Panc1 (cell line): ENCODE data around the gene UBL7. TPM values are rescaled to one million over a fixed set of nuclear protein-coding genes. Genes with fewer than 3 reads are reported as not detected.

ENCODE experiments used
- ATAC-seq: fragments of 200-7000 bp; cut with Tn5 transposase; 2 replicates; pipeline ENCODE4 v1.9.1; 2020; ENCODE audit warnings: mild to moderate bottlenecking, moderate library complexity
- BruUV-seq: library from RNA; stranded (reverse); fragments of 400-500 nt; replicated peaks from 2 replicates; lab custom pipeline; 2021; lab: Mats Ljungman, UMichigan
- CTCF ChIA-PET: fragments of 300-600 bp; sonication (Branson Sonifier 250); formaldehyde crosslinking; loops from one replicate; lab custom pipeline; 2022; ENCODE audit warnings: antibody characterized with exemption; lab: Charles Lee
- POLR2A ChIA-PET: fragments of 300-600 bp; sonication (Branson Sonifier 250); formaldehyde crosslinking; loops from one replicate; lab custom pipeline; 2022; ENCODE audit warnings: antibody characterized with exemption; lab: Charles Lee
- DNase-seq: peaks from one replicate; pipeline ENCODE4 v3.0.0-alpha.2; 2010; ENCODE audit warnings: low read depth, low spot score
- H3K27ac ChIP-seq: 2 replicates; pipeline ENCODE4 v1.5.1; 2011; ENCODE audit warnings: mild to moderate bottlenecking, low read length, inconsistent platforms
- H3K27me3 ChIP-seq: fragments of 200-500 bp; sonication (Bioruptor generic); 2 replicates; pipeline ENCODE4 v1.6.0; 2014; ENCODE audit warnings: low read length, inconsistent platforms; ENCODE audit not compliant: control insufficient read depth, insufficient read depth
- H3K36me3 ChIP-seq: fragments of 200-500 bp; sonication (Bioruptor generic); 2 replicates; pipeline ENCODE4 v1.5.1; 2014; ENCODE audit warnings: inconsistent platforms, mild to moderate bottlenecking, low read length, moderate library complexity; ENCODE audit not compliant: control insufficient read depth, insufficient read depth
- H3K4me1 ChIP-seq: 2 replicates; pipeline ENCODE4 v1.5.1; 2011; ENCODE audit warnings: inconsistent platforms, mild to moderate bottlenecking, low read length, moderate library complexity; ENCODE audit not compliant: control insufficient read depth, insufficient read depth
- H3K4me3 ChIP-seq, 2 experiments: 2 replicates each; pipeline ENCODE4 v1.5.1; 2011 to 2012; ENCODE audit warnings: low read depth in 2 of 2, low read length in 2 of 2, mild to moderate bottlenecking in 2 of 2, inconsistent platforms in 1 of 2, moderate library complexity in 1 of 2
- H3K9me3 ChIP-seq: fragments of 200-500 bp; sonication (Bioruptor generic); 2 replicates; pipeline ENCODE4 v1.5.1; 2014; ENCODE audit warnings: low read depth, mild to moderate bottlenecking, inconsistent platforms, low read length, moderate library complexity; ENCODE audit not compliant: control insufficient read depth, insufficient read depth
- POLR2AphosphoS5 ChIP-seq: IDR thresholded peaks from 2 replicates; pipeline ENCODE4 v1.6.1; 2012; ENCODE audit warnings: mild to moderate bottlenecking, low read depth, low read length, moderate library complexity
- SIN3A ChIP-seq: IDR thresholded peaks from 2 replicates; pipeline ENCODE4 v1.6.1; 2012; ENCODE audit warnings: low read depth, mild to moderate bottlenecking, low read length, moderate library complexity, borderline replicate concordance; ENCODE audit not compliant: insufficient read depth
- TCF7L2 ChIP-seq: IDR thresholded peaks from 2 replicates; pipeline ENCODE4 v1.6.1; 2011; ENCODE audit warnings: mild to moderate bottlenecking, low read depth, low read length, inconsistent platforms
- in situ Hi-C: cut with HindIII; loops from 2 replicates; pipeline ENCODE4 v1.10.0; 2016; ENCODE audit warnings: low sequenced_read_pairs, low pct_unique_long_range_greater_than_20kb
- intact Hi-C: fragments of 100-400 bp; cut with micrococcal nuclease; formaldehyde crosslinking; loops from one replicate; pipeline ENCODE4 v1.10.0; 2022; ENCODE audit not compliant: unreplicated experiment
- total RNA-seq: library from RNA; stranded (reverse); gene quantifications from one replicate; pipeline ENCODE4 v1.2.1, GENCODE V29; 2021; ENCODE audit not compliant: unreplicated experiment
- TF ChIP-seq, protein P1 (sequence below): fragments of 450-650 bp; IDR thresholded peaks from 2 replicates; pipeline ENCODE4 v1.5.1; 2017; ENCODE audit warnings: mild to moderate bottlenecking
- TF ChIP-seq, protein P2 (sequence below), 2 experiments: IDR thresholded peaks; 2 replicates each; pipeline ENCODE4 v1.6.1; 2011 to 2012; ENCODE audit warnings: low read depth in 2 of 2, control low read depth in 1 of 2, low read length in 1 of 2, mild to moderate bottlenecking in 1 of 2, moderate library complexity in 1 of 2; ENCODE audit not compliant: insufficient read depth in 1 of 2

Gene UBL7
- total RNA-seq, 1 experiment from 2014 or later, result 68.5 TPM

DNA sequence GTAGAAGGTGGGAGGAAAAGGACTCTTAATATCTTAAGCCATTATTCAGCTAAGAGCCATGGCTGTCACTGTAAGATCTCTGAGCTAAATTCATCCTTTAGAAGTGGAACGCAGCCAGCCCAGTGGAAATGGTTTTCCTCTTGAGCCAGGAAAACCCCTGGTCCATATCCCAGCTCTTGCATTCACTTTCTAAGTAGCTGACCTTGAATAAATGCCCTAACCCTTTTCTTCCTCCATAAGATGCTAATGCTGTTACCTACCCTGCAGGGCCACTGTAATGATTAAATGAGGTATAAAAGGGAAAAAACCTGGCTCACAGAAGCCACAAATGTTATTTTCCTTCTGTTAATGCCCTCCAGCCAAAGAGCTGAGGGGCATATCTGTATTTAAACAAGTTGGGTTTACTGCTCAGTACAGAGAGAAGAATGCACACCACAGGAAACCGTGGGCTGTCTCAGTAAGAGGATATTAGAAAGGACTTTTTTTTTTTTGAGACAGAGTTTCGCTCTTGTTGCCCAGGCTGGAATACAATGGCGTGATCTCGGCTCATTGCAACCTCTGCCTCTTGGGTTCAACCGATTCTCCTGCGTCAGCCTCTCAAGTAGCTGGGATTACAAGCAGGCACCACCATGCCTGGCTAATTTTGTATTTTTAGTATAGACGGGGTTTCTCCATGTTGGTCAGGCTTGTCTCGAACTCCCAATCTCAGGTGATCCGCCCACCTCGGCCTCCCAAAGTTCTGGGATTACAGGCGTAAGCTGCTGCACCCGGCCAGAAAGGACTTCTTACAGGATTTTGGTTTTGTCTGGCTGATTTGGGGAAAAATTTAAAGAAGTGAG is 6.8 kb downstream of the UBL7 start:
- TF ChIP-seq, protein P1, sequence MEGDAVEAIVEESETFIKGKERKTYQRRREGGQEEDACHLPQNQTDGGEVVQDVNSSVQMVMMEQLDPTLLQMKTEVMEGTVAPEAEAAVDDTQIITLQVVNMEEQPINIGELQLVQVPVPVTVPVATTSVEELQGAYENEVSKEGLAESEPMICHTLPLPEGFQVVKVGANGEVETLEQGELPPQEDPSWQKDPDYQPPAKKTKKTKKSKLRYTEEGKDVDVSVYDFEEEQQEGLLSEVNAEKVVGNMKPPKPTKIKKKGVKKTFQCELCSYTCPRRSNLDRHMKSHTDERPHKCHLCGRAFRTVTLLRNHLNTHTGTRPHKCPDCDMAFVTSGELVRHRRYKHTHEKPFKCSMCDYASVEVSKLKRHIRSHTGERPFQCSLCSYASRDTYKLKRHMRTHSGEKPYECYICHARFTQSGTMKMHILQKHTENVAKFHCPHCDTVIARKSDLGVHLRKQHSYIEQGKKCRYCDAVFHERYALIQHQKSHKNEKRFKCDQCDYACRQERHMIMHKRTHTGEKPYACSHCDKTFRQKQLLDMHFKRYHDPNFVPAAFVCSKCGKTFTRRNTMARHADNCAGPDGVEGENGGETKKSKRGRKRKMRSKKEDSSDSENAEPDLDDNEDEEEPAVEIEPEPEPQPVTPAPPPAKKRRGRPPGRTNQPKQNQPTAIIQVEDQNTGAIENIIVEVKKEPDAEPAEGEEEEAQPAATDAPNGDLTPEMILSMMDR, result no peak
- TF ChIP-seq POLR2AphosphoS5 (no peak), TCF7L2 (no peak), SIN3A (no peak)
- TF ChIP-seq, protein P2, sequence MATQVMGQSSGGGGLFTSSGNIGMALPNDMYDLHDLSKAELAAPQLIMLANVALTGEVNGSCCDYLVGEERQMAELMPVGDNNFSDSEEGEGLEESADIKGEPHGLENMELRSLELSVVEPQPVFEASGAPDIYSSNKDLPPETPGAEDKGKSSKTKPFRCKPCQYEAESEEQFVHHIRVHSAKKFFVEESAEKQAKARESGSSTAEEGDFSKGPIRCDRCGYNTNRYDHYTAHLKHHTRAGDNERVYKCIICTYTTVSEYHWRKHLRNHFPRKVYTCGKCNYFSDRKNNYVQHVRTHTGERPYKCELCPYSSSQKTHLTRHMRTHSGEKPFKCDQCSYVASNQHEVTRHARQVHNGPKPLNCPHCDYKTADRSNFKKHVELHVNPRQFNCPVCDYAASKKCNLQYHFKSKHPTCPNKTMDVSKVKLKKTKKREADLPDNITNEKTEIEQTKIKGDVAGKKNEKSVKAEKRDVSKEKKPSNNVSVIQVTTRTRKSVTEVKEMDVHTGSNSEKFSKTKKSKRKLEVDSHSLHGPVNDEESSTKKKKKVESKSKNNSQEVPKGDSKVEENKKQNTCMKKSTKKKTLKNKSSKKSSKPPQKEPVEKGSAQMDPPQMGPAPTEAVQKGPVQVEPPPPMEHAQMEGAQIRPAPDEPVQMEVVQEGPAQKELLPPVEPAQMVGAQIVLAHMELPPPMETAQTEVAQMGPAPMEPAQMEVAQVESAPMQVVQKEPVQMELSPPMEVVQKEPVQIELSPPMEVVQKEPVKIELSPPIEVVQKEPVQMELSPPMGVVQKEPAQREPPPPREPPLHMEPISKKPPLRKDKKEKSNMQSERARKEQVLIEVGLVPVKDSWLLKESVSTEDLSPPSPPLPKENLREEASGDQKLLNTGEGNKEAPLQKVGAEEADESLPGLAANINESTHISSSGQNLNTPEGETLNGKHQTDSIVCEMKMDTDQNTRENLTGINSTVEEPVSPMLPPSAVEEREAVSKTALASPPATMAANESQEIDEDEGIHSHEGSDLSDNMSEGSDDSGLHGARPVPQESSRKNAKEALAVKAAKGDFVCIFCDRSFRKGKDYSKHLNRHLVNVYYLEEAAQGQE (IDR thresholded peaks at IDR 0.05; ENCODE audit: insufficient read depth in 1 of 2, low read depth in 2 of 2, low read length in 1 of 2), result no peak
- Histone ChIP-seq H3K36me3 (peaks cover 6% of the 10 kb centered on the region; the same call in 1 of the 2 replicates), H3K9me3 (no peaks in the 10 kb centered on the region), H3K4me1 (no peaks in the 10 kb centered on the region), H3K27ac (no peak overlapping the region), H3K4me3 (no peak overlapping the region), H3K27me3 (no peaks in the 10 kb centered on the region)
- POLR2A ChIA-PET, result no interaction called here
- CTCF ChIA-PET, result interaction anchor here (0.6 to 0.7 kb wide), 2 partner anchors 12 to 65 kb away, joined by 4 to 5 read pairs; no protein-coding TSS in a partner anchor
- no peak for DNase-seq
- in situ Hi-C loops, result no loop called here
- ATAC-seq, result no peak
- intact Hi-C loops, result no loop called here
- BruUV-seq, result no TSS peak

DNA sequence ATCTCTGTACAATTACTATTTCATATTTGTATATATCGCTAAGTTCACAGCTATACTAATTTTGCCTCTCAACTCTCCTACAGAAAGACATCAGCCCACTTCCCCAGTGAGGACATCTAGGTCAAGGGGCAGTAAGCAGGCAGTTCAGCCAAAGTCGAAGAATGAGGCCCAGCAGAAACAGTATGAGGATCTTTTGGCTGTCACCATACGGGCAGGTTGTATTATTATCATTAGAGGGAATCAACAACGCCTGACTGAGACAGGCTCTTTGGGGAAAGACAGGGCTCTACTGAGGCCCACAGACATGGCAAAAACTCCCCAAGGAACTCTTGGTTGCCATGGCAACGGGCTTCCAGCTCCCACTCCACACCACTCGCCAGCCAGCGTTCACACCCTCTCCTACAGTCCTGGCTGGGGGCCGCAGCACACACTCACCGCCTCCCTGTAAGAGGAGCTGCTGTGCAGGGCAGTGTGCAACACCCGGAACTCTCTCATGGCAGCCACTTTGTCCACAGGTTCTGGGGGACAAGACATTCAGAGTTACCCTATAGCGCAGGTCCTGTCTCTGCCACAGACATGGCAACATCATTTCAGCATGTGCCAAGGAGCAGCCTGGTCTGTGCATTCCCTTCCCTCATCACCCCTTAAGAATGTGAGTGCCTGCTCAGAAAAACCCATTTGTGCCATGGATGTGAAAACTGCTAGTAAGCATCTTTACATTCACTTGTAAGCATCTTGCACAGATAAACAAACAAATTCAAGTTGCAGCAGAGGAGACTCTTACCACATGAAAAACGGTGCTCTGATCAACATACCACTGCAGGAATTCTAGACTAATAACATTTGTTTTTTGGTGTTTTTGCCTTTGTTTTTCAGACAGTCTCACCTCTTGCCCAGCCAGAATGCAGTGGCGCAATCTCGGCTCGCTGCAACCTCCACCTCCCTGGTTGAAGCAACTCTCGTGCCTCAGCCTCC is 8.8 kb downstream of the UBL7 start:
- H3K4me3 ChIP-seq, result no peak overlapping the region
- ChIA-PET CTCF (no interaction called here), POLR2A (no interaction called here)
- intact Hi-C loops, result no loop called here
- TF ChIP-seq POLR2AphosphoS5 (no peak), TCF7L2 (no peak), SIN3A (no peak)
- TF ChIP-seq, protein P2 (IDR thresholded peaks at IDR 0.05; ENCODE audit: insufficient read depth in 1 of 2, low read depth in 2 of 2, low read length in 1 of 2), result no peak
- TF ChIP-seq, protein P1, result no peak
- DNase-seq (no peak), ATAC-seq (no peak)
- H3K9me3 ChIP-seq, result no peaks in the 10 kb centered on the region
- no TSS peak for BruUV-seq
- peaks cover 8% of the 10 kb centered on the region; the same call in 1 of the 2 replicates for H3K36me3 ChIP-seq
- in situ Hi-C loops, result no loop called here
- no peaks in the 10 kb centered on the region for H3K27me3 ChIP-seq
- no peak overlapping the region for H3K27ac ChIP-seq
- H3K4me1 ChIP-seq, result no peaks in the 10 kb centered on the region
